Gastrocnemius medialis (tissue), 4 donors: ENCODE measurements around the gene PRKAG3. TPM values are rescaled to one million over a fixed set of nuclear protein-coding genes. Genes with fewer than 3 reads are reported as not detected.

Source experiments
- ATAC-seq, 2 donors: fragments of 150-250 bp; one replicate each; pipeline ENCODE4 v1.9.1; 2016
- DNase-seq, 2 donors: peaks; one replicate each; pipeline ENCODE4 v3.0.0-alpha.2; 2019
- H3K27ac ChIP-seq, 4 donors: fragments of 200-600 bp; sonication (generic); 1 replicate in 1 of 4; 2 replicates in 3 of 4; pipeline ENCODE4 v1.5.1; 2016 to 2018; ENCODE audit warnings: mild to moderate bottlenecking in 2 of 4, moderate library complexity in 1 of 4
- H3K27me3 ChIP-seq, 3 donors: fragments of 200-600 bp; sonication (generic) in 2 of 3; 1 replicate in 1 of 3; 2 replicates in 2 of 3; pipeline versions ENCODE4 v1.5.1 to v1.6.0; 2016 to 2019; ENCODE audit warnings: mild to moderate bottlenecking in 1 of 3, moderate library complexity in 1 of 3
- H3K36me3 ChIP-seq, 2 donors: fragments of 200-600 bp; sonication (generic) in 1 of 2; one replicate each; pipeline ENCODE4 v1.5.1; 2017 to 2018
- H3K4me1 ChIP-seq, 2 donors: fragments of 200-600 bp; sonication (generic) in 1 of 2; one replicate each; pipeline ENCODE4 v1.5.1; 2016 to 2017; ENCODE audit warnings: mild to moderate bottlenecking in 2 of 2
- H3K4me3 ChIP-seq, 4 donors: fragments of 200-600 bp; sonication (generic) in 3 of 4; 1 replicate in 1 of 4; 2 replicates in 3 of 4; pipeline ENCODE4 v1.5.1; 2016 to 2019; ENCODE audit warnings: mild to moderate bottlenecking in 2 of 4
- H3K9me3 ChIP-seq, 3 donors: fragments of 200-600 bp; sonication (generic) in 2 of 3; 1 replicate in 1 of 3; 2 replicates in 2 of 3; pipeline ENCODE4 v1.5.1; 2016 to 2019
- CTCF ChIP-seq, 5 experiments: fragments of 450-650 bp in 3 of 5; fragments of 200-600 bp in 2 of 5; sonication (generic) in 2 of 5; IDR thresholded peaks in 4 of 5; conservative IDR thresholded peaks in 1 of 5; 1 replicate in 4 of 5; 2 replicates in 1 of 5; pipeline ENCODE4 v1.5.1; 2016 to 2019; ENCODE audit warnings: antibody characterized with exemption in 5 of 5, mild to moderate bottlenecking in 3 of 5, moderate library complexity in 3 of 5
- POLR2A ChIP-seq, 2 donors: fragments of 450-650 bp; IDR thresholded peaks; one replicate each; pipeline ENCODE4 v1.6.1; 2017; ENCODE audit warnings: antibody characterized with exemption in 2 of 2, mild to moderate bottlenecking in 2 of 2, moderate library complexity in 2 of 2
- in situ Hi-C, 4 donors: fragments of 200-750 bp; cut with MboI; loops; one replicate each; pipeline versions ENCODE4 v1.15.0 to v1.8.0; 2017; ENCODE audit warnings: low sequenced_read_pairs in 4 of 4
- intact Hi-C: fragments of 100-400 bp; cut with DNase I; formaldehyde crosslinking; loops from one replicate; pipeline ENCODE4 v1.15.1; 2023; ENCODE audit warnings: low total_unique reads
- total RNA-seq, 4 donors: library from RNA; depleted of rRNA; stranded (reverse); fragments of >200 nt; gene quantifications; one replicate each; pipeline versions ENCODE4 v1.1.0 to v1.2.3, GENCODE V29; 2016

The PRKAG3 gene
- total RNA-seq, 4 donors from 2014 or later = 8.3 to 65.4 (median 44.3) TPM

- in situ Hi-C loops = no loop called here
- Histone ChIP-seq H3K27ac (peak overlapping the region in 2 of 4 donors; percentile 22 to 31), H3K36me3 (peaks cover 0 to 17% of the 10 kb centered on the region in 2 donors), H3K4me1 (peaks cover 13 to 37% of the 10 kb centered on the region in 2 donors), H3K9me3 (no peaks in the 10 kb centered on the region), H3K4me3 (no peak overlapping the region), H3K27me3 (no peaks in the 10 kb centered on the region)
- intact Hi-C loops = no loop called here
- no peak for TF ChIP-seq POLR2A (IDR thresholded peaks at IDR 0.05)
- no peak for TF ChIP-seq CTCF (IDR thresholded peaks at IDR 0.05 in 4 of 5, conservative IDR thresholded peaks at IDR 0.05 in 1 of 5)
- ATAC-seq = no peak
- DNase-seq = no peak
Observed at GRCh38 chr2:218812096-218812815, 19.3 kb downstream of the PRKAG3 start.

GRCh38 chr2:218811382-218811781, 20.2 kb downstream of the PRKAG3 start:
- Histone ChIP-seq H3K27ac (peak overlapping the region in 1 of 4 donors; percentile 31), H3K36me3 (peaks cover 0 to 17% of the 10 kb centered on the region in 2 donors), H3K4me3 (no peak overlapping the region), H3K27me3 (no peaks in the 10 kb centered on the region), H3K4me1 (peaks cover 13 to 39% of the 10 kb centered on the region in 2 donors), H3K9me3 (no peaks in the 10 kb centered on the region)
- intact Hi-C loops = no loop called here
- no peak for ATAC-seq
- no peak for TF ChIP-seq POLR2A (IDR thresholded peaks at IDR 0.05)
- no peak for TF ChIP-seq CTCF (IDR thresholded peaks at IDR 0.05 in 4 of 5, conservative IDR thresholded peaks at IDR 0.05 in 1 of 5)
- in situ Hi-C loops = no loop called here
- DNase-seq = peak in 1 of 2 donors; percentile 14

- H3K9me3 ChIP-seq = no peaks in the 10 kb centered on the region
- peaks cover 24 to 44% of the 10 kb centered on the region in 2 donors for H3K4me1 ChIP-seq
- intact Hi-C loops = no loop called here
- H3K27me3 ChIP-seq = no peaks in the 10 kb centered on the region
- in situ Hi-C loops = no loop called here
- ATAC-seq (no peak), DNase-seq (no peak)
- no peak overlapping the region for H3K4me3 ChIP-seq
- peaks cover 0 to 17% of the 10 kb centered on the region in 2 donors for H3K36me3 ChIP-seq
- H3K27ac ChIP-seq = peak overlapping the region in 2 of 4 donors; percentile 89 to 92
- TF ChIP-seq POLR2A (IDR thresholded peaks at IDR 0.05) (no peak), CTCF (IDR thresholded peaks at IDR 0.05 in 4 of 5, conservative IDR thresholded peaks at IDR 0.05 in 1 of 5) (no peak)
Observed at GRCh38 chr2:218810256-218810655, 21.3 kb downstream of the PRKAG3 start.

- Histone ChIP-seq H3K27ac (peak overlapping the region; percentile 79 to 92 (median 88)), H3K27me3 (no peaks in the 10 kb centered on the region), H3K9me3 (no peaks in the 10 kb centered on the region), H3K4me1 (peaks cover 25 to 51% of the 10 kb centered on the region in 2 donors), H3K4me3 (no peak overlapping the region), H3K36me3 (peaks cover 0 to 13% of the 10 kb centered on the region in 2 donors)
- TF ChIP-seq POLR2A (IDR thresholded peaks at IDR 0.05) (no peak), CTCF (IDR thresholded peaks at IDR 0.05 in 4 of 5, conservative IDR thresholded peaks at IDR 0.05 in 1 of 5) (no peak)
- in situ Hi-C loops = no loop called here
- ATAC-seq (peak in 1 of 2 donors; percentile 37), DNase-seq (peak; percentile 59 to 67)
- intact Hi-C loops = no loop called here
Observed at GRCh38 chr2:218809515-218809914, 22.1 kb downstream of the PRKAG3 start.
